ENCODE data around the gene LRRC36. TPM values are rescaled to one million over a fixed set of nuclear protein-coding genes. Genes with fewer than 3 reads are reported as not detected.

The LRRC36 gene
- total RNA-seq, 1 donor from 2014 or later: 0.89 TPM

DNA sequence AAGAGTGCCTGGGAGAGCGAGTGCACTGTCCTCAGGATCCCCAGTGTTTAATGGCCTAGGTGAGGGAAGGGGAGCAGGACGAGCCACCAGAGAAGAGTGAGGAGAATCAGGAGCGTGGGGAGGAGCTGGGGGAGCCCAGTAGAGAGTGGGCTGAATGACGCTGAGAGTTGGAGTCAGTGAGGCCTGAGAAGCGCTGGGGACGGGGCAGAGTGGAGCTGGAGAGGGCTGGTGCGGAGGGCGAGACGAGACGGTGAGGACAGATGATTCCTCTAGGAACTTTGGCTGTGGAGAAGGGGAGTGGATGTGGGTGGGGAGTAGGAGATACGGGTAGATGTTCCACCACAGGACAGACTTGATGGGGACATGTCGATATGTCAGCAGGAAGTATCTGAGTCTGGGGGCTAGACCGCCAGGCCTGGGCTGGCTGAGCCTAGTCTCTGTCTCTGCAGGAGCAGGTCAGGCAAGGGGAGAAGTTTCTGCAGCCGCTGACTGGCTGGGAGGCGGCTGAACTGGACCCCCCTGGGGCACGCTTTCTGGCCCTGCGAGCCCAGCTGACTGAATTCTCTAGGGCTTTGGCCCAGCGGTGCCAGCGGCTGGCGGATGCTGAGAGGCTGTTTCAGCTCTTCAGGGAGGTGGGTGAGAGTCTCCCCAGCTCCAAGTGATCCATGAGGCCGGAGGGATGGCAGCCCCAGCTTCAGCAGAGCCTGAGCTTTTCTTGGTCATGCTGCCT is 42.6 kb upstream of the LRRC36 start:
- H3K27ac Mint-ChIP-seq: no peak overlapping the region
- intact Hi-C loops (cut with micrococcal nuclease): no loop called here
- DNase-seq (ENCODE audit: low spot score): no peak
- no peaks in the 10 kb centered on the region for H3K9me3 Mint-ChIP-seq
- peaks cover 3% of the 10 kb centered on the region for H3K36me3 Mint-ChIP-seq (ENCODE audit: low read depth)
- H3K4me3 Mint-ChIP-seq (ENCODE audit: low read depth): no peak overlapping the region
- peaks cover 3% of the 10 kb centered on the region for H3K4me1 Mint-ChIP-seq (ENCODE audit: low read depth)
- H3K27me3 Mint-ChIP-seq (ENCODE audit: low read depth): no peaks in the 10 kb centered on the region

DNA sequence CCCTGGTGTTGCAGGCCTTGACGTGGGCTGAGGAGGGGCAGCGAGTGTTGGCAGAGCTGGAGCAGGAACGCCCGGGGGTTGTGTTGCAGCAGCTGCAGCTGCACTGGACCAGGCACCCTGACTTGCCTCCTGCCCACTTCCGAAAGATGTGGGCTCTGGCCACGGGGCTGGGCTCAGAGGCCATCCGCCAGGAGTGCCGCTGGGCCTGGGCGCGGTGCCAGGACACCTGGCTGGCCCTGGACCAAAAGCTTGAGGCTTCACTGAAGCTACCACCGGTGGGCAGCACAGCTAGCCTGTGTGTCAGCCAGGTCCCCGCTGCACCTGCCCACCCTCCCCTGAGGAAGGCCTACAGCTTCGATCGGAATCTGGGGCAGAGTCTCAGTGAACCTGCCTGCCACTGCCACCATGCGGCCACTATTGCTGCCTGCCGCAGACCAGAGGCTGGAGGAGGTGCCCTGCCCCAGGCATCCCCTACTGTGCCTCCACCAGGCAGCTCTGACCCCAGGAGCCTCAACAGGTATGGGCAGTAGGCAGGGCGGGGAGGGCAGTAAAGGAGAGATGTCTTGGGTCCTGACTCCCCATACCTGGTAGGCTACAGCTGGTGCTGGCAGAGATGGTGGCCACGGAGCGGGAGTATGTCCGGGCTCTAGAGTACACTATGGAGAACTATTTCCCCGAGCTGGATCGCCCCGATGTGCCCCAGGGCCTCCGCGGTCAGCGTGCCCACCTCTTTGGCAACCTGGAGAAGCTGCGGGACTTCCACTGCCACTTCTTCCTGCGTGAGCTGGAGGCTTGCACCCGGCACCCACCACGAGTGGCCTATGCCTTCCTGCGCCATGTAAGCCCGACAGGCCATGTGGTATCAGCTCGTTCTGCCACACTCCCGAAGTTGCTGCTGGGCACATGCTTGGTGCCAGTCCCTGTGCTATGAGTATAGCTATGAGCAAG is 41.6 kb upstream of the LRRC36 start:
- intact Hi-C loops (cut with micrococcal nuclease): no loop called here
- no peak overlapping the region for H3K27ac Mint-ChIP-seq
- peaks cover 3% of the 10 kb centered on the region for H3K4me1 Mint-ChIP-seq (ENCODE audit: low read depth)
- peaks cover 3% of the 10 kb centered on the region for H3K36me3 Mint-ChIP-seq (ENCODE audit: low read depth)
- no peak for DNase-seq (ENCODE audit: low spot score)
- no peaks in the 10 kb centered on the region for H3K27me3 Mint-ChIP-seq (ENCODE audit: low read depth)
- no peaks in the 10 kb centered on the region for H3K9me3 Mint-ChIP-seq
- no peak overlapping the region for H3K4me3 Mint-ChIP-seq (ENCODE audit: low read depth)

DNA sequence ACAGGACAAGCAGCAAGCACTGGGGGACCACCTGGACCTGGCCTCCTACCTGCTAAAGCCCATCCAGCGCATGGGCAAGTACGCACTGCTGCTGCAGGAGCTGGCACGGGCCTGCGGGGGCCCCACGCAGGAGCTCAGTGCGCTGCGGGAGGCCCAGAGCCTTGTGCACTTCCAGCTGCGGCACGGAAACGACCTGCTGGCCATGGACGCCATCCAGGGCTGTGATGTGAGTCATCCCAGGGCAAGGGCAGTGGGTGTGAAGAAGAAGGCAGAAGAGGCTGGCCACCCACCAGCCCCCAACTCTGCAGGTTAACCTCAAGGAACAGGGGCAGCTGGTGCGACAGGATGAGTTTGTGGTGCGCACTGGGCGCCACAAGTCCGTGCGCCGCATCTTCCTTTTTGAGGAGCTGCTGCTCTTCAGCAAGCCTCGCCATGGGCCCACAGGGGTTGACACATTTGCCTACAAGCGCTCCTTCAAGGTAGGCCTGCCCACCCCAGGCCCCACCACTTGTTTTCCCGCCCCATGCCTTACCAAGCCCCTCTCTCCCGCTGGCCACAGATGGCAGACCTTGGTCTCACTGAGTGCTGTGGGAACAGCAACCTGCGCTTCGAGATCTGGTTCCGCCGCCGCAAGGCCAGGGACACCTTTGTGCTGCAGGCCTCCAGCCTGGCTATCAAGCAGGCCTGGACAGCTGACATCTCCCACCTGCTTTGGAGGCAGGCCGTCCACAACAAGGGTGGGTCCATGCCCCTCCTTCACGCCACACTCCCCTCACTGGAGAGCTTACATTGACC is 40.0 kb upstream of the LRRC36 start:
- intact Hi-C loops (cut with micrococcal nuclease): no loop called here
- H3K4me3 Mint-ChIP-seq (ENCODE audit: low read depth): no peak overlapping the region
- DNase-seq (ENCODE audit: low spot score): no peak

DNA sequence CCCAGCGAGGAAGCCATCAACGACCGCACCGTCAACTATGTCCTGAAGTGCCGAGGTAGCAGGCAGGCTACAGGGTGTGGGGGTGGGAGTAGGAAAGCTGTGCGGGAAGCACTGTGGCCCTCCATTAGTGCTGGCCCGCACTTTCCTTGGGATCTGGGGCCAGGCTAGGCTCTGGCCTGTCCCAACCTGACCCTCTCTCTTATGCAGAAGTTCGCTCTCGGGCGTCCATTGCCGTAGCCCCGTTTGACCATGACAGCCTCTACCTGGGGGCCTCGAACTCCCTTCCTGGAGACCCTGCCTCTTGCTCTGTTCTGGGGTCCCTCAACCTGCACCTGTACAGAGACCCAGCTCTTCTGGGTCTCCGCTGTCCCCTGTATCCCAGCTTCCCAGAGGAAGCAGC is 38.7 kb upstream of the LRRC36 start:
- no peak overlapping the region for H3K27ac Mint-ChIP-seq
- no peaks in the 10 kb centered on the region for H3K9me3 Mint-ChIP-seq
- no peaks in the 10 kb centered on the region for H3K27me3 Mint-ChIP-seq (ENCODE audit: low read depth)
- H3K4me3 Mint-ChIP-seq (ENCODE audit: low read depth): no peak overlapping the region
- intact Hi-C loops (cut with micrococcal nuclease): no loop called here
- peaks cover 1% of the 10 kb centered on the region for H3K36me3 Mint-ChIP-seq (ENCODE audit: low read depth)
- no peak for DNase-seq (ENCODE audit: low spot score)
- H3K4me1 Mint-ChIP-seq (ENCODE audit: low read depth): no peaks in the 10 kb centered on the region

More for the DNA sequence above, 40.0 kb upstream of the LRRC36 start:
- Mint-ChIP-seq H3K36me3 (ENCODE audit: low read depth) (peaks cover 3% of the 10 kb centered on the region), H3K4me1 (ENCODE audit: low read depth) (no peaks in the 10 kb centered on the region), H3K27me3 (ENCODE audit: low read depth) (no peaks in the 10 kb centered on the region), H3K27ac (no peak overlapping the region), H3K9me3 (no peaks in the 10 kb centered on the region)

DNA sequence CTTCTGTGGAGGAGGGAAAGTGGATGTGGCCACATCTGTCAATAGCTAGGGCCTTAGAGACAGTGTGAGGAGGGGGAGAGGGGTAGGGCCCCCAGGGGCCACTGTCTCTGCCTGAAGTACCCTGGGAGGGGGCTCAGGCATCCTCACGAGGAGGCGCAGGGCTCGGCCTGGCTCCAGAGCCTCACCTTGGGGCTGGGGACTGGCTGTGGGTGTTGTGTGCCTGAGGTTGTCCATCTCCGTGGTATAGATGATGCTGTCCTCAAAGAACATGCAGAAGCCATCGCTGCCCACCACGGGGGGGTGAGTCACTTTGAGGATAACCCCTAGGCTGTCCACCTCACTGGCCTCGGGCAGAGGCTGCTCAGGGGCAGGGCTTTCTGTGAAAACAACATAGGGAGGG is 35.2 kb upstream of the LRRC36 start:
- Mint-ChIP-seq H3K9me3 (no peaks in the 10 kb centered on the region), H3K36me3 (ENCODE audit: low read depth) (no peaks in the 10 kb centered on the region), H3K27ac (no peak overlapping the region), H3K4me3 (ENCODE audit: low read depth) (no peak overlapping the region), H3K4me1 (ENCODE audit: low read depth) (no peaks in the 10 kb centered on the region), H3K27me3 (ENCODE audit: low read depth) (no peaks in the 10 kb centered on the region)
- no peak for DNase-seq (ENCODE audit: low spot score)
- intact Hi-C loops (cut with micrococcal nuclease): no loop called here

DNA sequence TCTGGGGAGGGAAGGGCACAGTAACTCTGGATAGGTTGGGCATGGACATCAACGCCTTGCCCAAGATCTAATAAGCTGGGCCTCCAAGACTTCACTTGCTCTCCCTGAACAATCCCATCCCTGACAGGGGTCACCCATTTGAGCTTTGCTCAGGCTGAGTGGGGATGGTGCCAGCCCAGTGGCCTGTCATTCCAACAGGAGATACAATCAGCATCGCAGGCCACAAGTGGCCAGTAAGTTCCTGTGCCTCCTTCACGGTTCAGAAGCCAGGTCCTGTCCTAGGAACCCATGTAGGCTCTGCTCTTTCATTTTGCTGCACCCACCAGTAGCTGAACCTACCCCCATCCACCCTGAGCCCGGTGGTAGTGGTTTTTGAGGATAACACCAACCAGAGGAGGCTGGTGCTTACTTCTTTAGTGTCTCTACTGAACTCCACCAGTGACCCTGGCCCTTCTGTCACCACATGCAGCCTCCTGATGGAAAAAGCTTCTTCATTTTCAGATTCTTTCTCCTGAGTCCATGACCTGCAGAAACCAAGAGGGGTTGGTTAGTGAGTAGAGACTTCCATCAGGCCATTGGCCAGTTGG is 32.4 kb upstream of the LRRC36 start:
- no peak overlapping the region for H3K4me3 Mint-ChIP-seq (ENCODE audit: low read depth)
- no peak for DNase-seq (ENCODE audit: low spot score)
- no peaks in the 10 kb centered on the region for H3K27me3 Mint-ChIP-seq (ENCODE audit: low read depth)
- H3K9me3 Mint-ChIP-seq: no peaks in the 10 kb centered on the region
- no peak overlapping the region for H3K27ac Mint-ChIP-seq
- no peaks in the 10 kb centered on the region for H3K4me1 Mint-ChIP-seq (ENCODE audit: low read depth)
- H3K36me3 Mint-ChIP-seq (ENCODE audit: low read depth): no peaks in the 10 kb centered on the region
- intact Hi-C loops (cut with micrococcal nuclease): no loop called here

DNA sequence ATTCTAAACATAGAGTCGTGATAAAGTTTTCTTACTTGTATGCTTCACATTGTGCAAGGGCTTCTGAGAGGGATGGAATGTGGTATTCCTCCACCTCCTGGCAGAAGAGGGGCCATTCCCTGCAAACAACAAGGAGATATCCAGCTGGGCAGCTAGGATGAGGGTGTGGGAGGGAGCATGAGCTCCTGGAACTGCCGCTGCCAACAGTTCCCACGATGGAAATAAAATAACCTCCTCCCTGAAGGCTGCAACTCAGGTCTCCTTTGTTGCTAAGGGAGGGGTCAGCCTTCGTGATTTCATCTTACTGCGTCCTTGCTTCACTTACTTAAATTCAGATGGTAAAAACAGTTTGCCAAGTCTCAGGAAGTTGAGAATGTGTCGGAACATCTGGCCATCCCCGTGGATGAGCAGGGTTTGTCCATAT is 31.7 kb upstream of the LRRC36 start:
- H3K4me3 Mint-ChIP-seq (ENCODE audit: low read depth): no peak overlapping the region
- intact Hi-C loops (cut with micrococcal nuclease): no loop called here

DNA sequence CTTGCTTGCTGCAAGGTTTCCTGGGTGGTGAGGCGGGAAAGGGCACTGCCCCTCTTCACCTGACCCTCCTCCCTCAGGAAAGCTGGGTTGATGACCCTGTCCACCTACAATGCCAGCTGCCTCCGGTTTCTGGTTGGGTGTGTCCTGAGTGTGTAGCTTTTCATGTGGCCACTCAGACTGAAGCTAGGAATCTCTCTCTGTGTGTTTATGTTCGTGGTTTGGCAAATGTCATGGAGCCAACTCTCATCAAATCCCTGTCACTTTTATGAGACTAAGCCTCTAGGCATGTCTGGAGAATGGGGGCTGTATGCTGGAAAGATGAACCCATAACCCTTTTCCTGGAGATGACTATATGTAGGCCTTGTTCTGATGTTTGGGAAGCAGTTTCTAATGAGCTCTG is 30.2 kb upstream of the LRRC36 start:
- Mint-ChIP-seq H3K9me3 (no peaks in the 10 kb centered on the region), H3K27me3 (ENCODE audit: low read depth) (no peaks in the 10 kb centered on the region), H3K4me1 (ENCODE audit: low read depth) (no peaks in the 10 kb centered on the region), H3K4me3 (ENCODE audit: low read depth) (no peak overlapping the region), H3K36me3 (ENCODE audit: low read depth) (no peaks in the 10 kb centered on the region), H3K27ac (no peak overlapping the region)
- intact Hi-C loops (cut with micrococcal nuclease): no loop called here
- no peak for DNase-seq (ENCODE audit: low spot score)

More for the DNA sequence above, 31.7 kb upstream of the LRRC36 start:
- no peaks in the 10 kb centered on the region for H3K9me3 Mint-ChIP-seq
- H3K4me1 Mint-ChIP-seq (ENCODE audit: low read depth): no peaks in the 10 kb centered on the region
- no peak for DNase-seq (ENCODE audit: low spot score)
- H3K36me3 Mint-ChIP-seq (ENCODE audit: low read depth): no peaks in the 10 kb centered on the region
- no peak overlapping the region for H3K27ac Mint-ChIP-seq
- H3K27me3 Mint-ChIP-seq (ENCODE audit: low read depth): no peaks in the 10 kb centered on the region

DNA sequence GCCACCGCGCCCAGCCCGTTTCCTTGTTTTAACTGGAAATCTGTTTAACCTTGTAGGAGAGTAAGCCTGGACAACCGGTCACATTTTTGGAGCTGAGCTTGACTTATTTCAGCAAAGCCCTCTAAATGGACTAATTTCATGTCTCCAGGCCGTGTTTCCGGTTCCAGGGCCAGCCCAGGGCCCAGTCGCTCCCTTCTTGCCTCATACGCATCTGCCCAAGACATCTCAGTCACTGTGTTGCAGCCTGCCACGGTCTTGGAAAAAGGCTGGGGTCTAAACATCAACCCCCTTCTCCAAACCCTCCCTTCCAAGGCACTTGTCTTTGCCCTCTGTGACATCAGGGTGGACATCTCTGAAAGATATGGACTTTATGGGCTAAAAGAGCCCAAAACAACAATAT is 28.3 kb upstream of the LRRC36 start:
- intact Hi-C loops (cut with micrococcal nuclease): no loop called here
- no peaks in the 10 kb centered on the region for H3K36me3 Mint-ChIP-seq (ENCODE audit: low read depth)

DNA sequence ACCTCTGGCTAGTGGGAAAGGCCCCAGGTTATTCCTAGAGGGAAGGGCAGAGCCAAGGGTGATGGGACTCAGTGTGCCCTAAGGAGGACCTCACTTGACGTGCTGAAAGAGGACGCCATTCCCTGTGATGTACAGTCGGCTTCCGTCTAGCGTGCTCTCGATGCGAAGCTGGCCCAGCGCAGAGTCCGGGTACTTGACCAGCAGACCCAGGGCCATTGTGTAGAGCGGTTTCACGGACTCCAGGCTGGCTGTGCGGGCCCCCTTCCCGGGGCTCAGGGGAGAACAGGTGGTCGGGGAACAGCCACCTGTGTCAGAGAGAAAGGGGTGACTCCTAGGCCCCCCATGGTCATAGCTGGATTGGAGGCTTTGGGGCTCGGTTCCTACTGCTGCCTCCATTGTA is 27.3 kb upstream of the LRRC36 start:
- intact Hi-C loops (cut with micrococcal nuclease): no loop called here
- Mint-ChIP-seq H3K27ac (no peak overlapping the region), H3K9me3 (no peaks in the 10 kb centered on the region), H3K4me1 (ENCODE audit: low read depth) (peaks cover 3% of the 10 kb centered on the region), H3K36me3 (ENCODE audit: low read depth) (no peaks in the 10 kb centered on the region), H3K4me3 (ENCODE audit: low read depth) (no peak overlapping the region), H3K27me3 (ENCODE audit: low read depth) (no peaks in the 10 kb centered on the region)
- no peak for DNase-seq (ENCODE audit: low spot score)

More for the DNA sequence above, 28.3 kb upstream of the LRRC36 start:
- DNase-seq (ENCODE audit: low spot score): no peak
- no peak overlapping the region for H3K27ac Mint-ChIP-seq
- no peaks in the 10 kb centered on the region for H3K9me3 Mint-ChIP-seq
- H3K4me3 Mint-ChIP-seq (ENCODE audit: low read depth): no peak overlapping the region
- H3K27me3 Mint-ChIP-seq (ENCODE audit: low read depth): no peaks in the 10 kb centered on the region
- H3K4me1 Mint-ChIP-seq (ENCODE audit: low read depth): no peaks in the 10 kb centered on the region

DNA sequence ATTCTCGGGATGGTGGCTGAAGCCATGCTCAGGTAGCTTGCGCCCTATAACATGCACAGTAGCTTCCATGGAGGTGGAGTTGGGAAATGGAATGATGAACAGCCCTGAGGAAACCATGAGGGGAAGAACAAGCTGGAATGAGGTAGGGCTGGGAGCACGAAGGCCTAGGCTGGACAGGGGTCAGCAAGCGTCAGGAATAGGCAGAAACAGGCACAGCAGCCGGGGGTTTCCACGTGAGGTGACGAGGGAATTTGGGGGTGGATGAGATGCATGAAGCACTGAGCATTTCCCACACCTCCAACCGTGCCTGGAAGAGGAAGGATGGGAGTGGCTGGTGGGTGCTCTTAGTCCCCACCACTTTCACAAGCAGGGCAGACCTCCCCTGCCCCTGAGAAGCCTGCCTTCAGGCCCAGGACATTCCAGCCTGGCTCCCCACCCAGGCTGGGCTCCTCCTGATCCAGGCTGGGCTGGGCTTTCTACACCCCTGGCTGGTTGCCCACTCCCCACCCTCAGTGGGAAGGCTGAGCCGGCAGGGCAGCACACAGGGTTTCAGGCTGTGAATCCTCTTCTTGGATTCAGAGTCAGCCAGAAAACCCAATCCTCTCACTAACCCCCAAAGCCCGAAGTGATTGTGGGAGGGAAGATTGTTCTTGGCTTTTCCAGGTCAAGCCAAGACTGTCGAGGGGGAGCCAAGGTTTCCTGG is 25.4 kb upstream of the LRRC36 start:
- intact Hi-C loops (cut with micrococcal nuclease): no loop called here
- H3K27ac Mint-ChIP-seq: no peak overlapping the region
- no peak for DNase-seq (ENCODE audit: low spot score)
- no peaks in the 10 kb centered on the region for H3K36me3 Mint-ChIP-seq (ENCODE audit: low read depth)
- no peaks in the 10 kb centered on the region for H3K27me3 Mint-ChIP-seq (ENCODE audit: low read depth)
- peaks cover 3% of the 10 kb centered on the region for H3K4me1 Mint-ChIP-seq (ENCODE audit: low read depth)
- no peaks in the 10 kb centered on the region for H3K9me3 Mint-ChIP-seq
- H3K4me3 Mint-ChIP-seq (ENCODE audit: low read depth): no peak overlapping the region

DNA sequence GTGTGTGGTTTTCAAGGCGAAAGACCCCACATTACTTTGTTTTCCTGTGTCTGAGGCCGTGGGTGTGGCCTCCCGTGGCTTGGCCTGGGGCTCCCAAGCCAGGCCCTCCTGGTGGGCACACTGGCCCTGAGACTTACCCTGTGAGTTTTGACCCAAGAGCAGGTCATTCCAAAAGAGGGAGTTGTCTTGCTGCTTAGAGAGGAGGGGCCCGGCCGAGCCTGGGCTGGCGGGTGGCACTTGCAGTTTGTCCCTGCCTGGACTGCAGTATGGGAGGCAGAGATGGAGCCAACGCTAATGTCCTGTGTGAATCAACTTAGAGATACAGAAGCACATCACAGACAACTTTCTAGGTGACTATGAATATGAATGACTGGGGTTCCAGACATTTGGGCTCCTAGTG is 24.5 kb upstream of the LRRC36 start:
- Mint-ChIP-seq H3K9me3 (no peaks in the 10 kb centered on the region), H3K27me3 (ENCODE audit: low read depth) (no peaks in the 10 kb centered on the region), H3K4me3 (ENCODE audit: low read depth) (no peak overlapping the region), H3K27ac (no peak overlapping the region), H3K4me1 (ENCODE audit: low read depth) (peaks cover 3% of the 10 kb centered on the region), H3K36me3 (ENCODE audit: low read depth) (no peaks in the 10 kb centered on the region)
- intact Hi-C loops (cut with micrococcal nuclease): no loop called here
- no peak for DNase-seq (ENCODE audit: low spot score)

All from activated T-helper 2 cell treated with anti-CD3 and anti-CD28 coated beads, Interferon-gamma antibody, Interleukin-2, Interleukin-4, amounts not matched to agents 10 μg/mL and 5 μg/mL and 100 μg/mL, durations not matched to agents 14 hours and 24 hours and 36 hours (primary cell).